H1 (cell line): ENCODE data around the gene DET1. TPM values are rescaled to one million over a fixed set of nuclear protein-coding genes. Genes with fewer than 3 reads are reported as not detected.

Experiments used
- BRCA1 ChIP-seq: IDR thresholded peaks from 2 replicates; pipeline ENCODE4 v1.6.1; 2012; ENCODE audit warnings: low read depth, low read length, improper control_type of control experiment
- RBBP5 ChIP-seq: IDR thresholded peaks from 2 replicates; pipeline ENCODE4 v1.7.1; 2012; ENCODE audit warnings: low read depth, mild to moderate bottlenecking, inconsistent platforms, low read length, moderate library complexity, borderline replicate concordance
- polyA plus RNA-seq, 7 experiments: library from polyadenylated mRNA; depleted of rRNA in 3 of 7; stranded (reverse) in 5 of 7; unstranded in 2 of 7; fragments of >200 nt in 5 of 7; fragments of 200-250 nt in 2 of 7; gene quantifications; 1 replicate in 5 of 7; 2 replicates in 1 of 7; 4 replicates in 1 of 7; pipeline versions ENCODE4 v1.2.1 to v1.2.3, GENCODE V29; 2011 to 2013; ENCODE audit warnings: missing spikeins in 2 of 7, mixed read lengths in 2 of 7
- total RNA-seq: library from RNA; stranded (reverse); fragmentation: NEBNext Ultra II Directional; extraction: Animal tissue kit (Norgen Biotek cat#: 25700); gene quantifications from 2 replicates; pipeline ENCODE4 v1.2.1, GENCODE V29; 2021
- TF ChIP-seq, protein P1 (sequence below): fragments of 300-600 bp; sonication (generic); IDR thresholded peaks from 2 replicates; pipeline ENCODE4 v1.7.1; 2012; ENCODE audit warnings: low read length, moderate library complexity, mild to moderate bottlenecking, inconsistent platforms; ENCODE audit not compliant: insufficient replicate concordance

The DET1 gene
- total and polyA plus RNA-seq, 2 of the 8 experiments (the other 6 are each of a cell fraction or from before 2014, with no cell fraction given): 5.4 to 8.5 TPM

DNA sequence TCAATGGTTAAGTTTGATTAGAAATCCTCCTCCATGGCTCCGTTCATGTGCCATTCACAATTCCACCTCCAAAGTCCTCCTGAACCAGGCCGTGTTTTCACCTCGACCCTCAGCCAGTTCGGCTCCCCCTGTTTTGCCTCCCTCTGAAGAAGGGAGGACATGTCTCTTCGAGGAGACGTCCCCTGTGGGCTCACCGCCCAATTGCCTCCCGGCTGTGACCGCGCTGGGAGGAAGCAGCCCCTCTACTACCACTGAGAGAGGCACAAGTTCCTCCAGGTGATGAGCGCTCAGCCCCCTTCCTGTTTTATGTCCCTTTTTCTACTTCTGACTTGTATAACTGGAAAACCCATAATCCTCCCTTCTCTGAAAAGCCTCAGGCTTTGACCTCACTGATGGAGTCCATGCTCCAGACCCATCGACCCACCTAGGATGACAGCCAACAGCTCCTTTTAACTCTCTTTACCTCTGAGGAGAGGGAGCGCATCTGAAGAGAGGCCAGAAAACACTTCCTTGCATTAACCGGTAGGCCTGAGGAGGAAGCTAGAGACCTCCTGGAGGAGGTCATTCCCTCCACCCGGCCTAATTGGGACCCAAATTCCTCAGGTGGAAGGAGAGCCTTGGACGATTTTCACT is 4.7 kb downstream of the DET1 start (continued):
- TF ChIP-seq, protein P1, sequence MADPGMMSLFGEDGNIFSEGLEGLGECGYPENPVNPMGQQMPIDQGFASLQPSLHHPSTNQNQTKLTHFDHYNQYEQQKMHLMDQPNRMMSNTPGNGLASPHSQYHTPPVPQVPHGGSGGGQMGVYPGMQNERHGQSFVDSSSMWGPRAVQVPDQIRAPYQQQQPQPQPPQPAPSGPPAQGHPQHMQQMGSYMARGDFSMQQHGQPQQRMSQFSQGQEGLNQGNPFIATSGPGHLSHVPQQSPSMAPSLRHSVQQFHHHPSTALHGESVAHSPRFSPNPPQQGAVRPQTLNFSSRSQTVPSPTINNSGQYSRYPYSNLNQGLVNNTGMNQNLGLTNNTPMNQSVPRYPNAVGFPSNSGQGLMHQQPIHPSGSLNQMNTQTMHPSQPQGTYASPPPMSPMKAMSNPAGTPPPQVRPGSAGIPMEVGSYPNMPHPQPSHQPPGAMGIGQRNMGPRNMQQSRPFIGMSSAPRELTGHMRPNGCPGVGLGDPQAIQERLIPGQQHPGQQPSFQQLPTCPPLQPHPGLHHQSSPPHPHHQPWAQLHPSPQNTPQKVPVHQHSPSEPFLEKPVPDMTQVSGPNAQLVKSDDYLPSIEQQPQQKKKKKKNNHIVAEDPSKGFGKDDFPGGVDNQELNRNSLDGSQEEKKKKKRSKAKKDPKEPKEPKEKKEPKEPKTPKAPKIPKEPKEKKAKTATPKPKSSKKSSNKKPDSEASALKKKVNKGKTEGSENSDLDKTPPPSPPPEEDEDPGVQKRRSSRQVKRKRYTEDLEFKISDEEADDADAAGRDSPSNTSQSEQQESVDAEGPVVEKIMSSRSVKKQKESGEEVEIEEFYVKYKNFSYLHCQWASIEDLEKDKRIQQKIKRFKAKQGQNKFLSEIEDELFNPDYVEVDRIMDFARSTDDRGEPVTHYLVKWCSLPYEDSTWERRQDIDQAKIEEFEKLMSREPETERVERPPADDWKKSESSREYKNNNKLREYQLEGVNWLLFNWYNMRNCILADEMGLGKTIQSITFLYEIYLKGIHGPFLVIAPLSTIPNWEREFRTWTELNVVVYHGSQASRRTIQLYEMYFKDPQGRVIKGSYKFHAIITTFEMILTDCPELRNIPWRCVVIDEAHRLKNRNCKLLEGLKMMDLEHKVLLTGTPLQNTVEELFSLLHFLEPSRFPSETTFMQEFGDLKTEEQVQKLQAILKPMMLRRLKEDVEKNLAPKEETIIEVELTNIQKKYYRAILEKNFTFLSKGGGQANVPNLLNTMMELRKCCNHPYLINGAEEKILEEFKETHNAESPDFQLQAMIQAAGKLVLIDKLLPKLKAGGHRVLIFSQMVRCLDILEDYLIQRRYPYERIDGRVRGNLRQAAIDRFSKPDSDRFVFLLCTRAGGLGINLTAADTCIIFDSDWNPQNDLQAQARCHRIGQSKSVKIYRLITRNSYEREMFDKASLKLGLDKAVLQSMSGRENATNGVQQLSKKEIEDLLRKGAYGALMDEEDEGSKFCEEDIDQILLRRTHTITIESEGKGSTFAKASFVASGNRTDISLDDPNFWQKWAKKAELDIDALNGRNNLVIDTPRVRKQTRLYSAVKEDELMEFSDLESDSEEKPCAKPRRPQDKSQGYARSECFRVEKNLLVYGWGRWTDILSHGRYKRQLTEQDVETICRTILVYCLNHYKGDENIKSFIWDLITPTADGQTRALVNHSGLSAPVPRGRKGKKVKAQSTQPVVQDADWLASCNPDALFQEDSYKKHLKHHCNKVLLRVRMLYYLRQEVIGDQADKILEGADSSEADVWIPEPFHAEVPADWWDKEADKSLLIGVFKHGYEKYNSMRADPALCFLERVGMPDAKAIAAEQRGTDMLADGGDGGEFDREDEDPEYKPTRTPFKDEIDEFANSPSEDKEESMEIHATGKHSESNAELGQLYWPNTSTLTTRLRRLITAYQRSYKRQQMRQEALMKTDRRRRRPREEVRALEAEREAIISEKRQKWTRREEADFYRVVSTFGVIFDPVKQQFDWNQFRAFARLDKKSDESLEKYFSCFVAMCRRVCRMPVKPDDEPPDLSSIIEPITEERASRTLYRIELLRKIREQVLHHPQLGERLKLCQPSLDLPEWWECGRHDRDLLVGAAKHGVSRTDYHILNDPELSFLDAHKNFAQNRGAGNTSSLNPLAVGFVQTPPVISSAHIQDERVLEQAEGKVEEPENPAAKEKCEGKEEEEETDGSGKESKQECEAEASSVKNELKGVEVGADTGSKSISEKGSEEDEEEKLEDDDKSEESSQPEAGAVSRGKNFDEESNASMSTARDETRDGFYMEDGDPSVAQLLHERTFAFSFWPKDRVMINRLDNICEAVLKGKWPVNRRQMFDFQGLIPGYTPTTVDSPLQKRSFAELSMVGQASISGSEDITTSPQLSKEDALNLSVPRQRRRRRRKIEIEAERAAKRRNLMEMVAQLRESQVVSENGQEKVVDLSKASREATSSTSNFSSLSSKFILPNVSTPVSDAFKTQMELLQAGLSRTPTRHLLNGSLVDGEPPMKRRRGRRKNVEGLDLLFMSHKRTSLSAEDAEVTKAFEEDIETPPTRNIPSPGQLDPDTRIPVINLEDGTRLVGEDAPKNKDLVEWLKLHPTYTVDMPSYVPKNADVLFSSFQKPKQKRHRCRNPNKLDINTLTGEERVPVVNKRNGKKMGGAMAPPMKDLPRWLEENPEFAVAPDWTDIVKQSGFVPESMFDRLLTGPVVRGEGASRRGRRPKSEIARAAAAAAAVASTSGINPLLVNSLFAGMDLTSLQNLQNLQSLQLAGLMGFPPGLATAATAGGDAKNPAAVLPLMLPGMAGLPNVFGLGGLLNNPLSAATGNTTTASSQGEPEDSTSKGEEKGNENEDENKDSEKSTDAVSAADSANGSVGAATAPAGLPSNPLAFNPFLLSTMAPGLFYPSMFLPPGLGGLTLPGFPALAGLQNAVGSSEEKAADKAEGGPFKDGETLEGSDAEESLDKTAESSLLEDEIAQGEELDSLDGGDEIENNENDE: no peak
- TF ChIP-seq RBBP5: no peak
- TF ChIP-seq BRCA1: no peak
